ENCODE results near the gene PTPRD.

DNA sequence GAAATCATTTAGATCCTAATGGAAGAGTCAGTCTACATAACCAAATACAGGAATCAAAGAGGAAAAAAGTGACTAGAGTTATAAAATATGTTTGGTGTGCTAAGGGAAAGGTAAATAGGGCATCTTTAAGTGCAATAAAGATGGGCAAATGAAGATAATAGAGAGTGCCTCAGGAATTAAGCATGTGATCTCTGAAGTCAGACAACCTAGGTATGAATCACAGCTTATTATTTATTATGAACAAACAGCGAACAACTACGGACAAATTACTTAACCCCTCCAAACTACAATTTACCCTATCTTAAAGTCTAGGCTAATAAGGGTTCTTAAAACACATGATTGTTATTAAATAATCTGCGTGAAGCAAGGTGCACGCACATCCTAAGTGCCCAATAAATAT, 1903.1 kb downstream of the PTPRD start:
- TF ChIP-seq, protein P1, sequence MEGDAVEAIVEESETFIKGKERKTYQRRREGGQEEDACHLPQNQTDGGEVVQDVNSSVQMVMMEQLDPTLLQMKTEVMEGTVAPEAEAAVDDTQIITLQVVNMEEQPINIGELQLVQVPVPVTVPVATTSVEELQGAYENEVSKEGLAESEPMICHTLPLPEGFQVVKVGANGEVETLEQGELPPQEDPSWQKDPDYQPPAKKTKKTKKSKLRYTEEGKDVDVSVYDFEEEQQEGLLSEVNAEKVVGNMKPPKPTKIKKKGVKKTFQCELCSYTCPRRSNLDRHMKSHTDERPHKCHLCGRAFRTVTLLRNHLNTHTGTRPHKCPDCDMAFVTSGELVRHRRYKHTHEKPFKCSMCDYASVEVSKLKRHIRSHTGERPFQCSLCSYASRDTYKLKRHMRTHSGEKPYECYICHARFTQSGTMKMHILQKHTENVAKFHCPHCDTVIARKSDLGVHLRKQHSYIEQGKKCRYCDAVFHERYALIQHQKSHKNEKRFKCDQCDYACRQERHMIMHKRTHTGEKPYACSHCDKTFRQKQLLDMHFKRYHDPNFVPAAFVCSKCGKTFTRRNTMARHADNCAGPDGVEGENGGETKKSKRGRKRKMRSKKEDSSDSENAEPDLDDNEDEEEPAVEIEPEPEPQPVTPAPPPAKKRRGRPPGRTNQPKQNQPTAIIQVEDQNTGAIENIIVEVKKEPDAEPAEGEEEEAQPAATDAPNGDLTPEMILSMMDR (IDR thresholded peaks at IDR 0.05): no peak
- no peak for TF ChIP-seq POLR2AphosphoS5 (IDR thresholded peaks at IDR 0.05; ENCODE audit: low read depth, low read length)
